CD4-positive, alpha-beta T cell treated with Interleukin-17A for 1 hour (primary cell): Measurements from ENCODE around the gene LHFPL2.

Experiments
- DNase-seq: peaks from one replicate; pipeline ENCODE4 v3.0.0-alpha.2; 2020

The LHFPL2 gene

GRCh38 chr5:78541086-78541654 lies 107.4 kb downstream of the LHFPL2 start:
- no peak for DNase-seq

DNA sequence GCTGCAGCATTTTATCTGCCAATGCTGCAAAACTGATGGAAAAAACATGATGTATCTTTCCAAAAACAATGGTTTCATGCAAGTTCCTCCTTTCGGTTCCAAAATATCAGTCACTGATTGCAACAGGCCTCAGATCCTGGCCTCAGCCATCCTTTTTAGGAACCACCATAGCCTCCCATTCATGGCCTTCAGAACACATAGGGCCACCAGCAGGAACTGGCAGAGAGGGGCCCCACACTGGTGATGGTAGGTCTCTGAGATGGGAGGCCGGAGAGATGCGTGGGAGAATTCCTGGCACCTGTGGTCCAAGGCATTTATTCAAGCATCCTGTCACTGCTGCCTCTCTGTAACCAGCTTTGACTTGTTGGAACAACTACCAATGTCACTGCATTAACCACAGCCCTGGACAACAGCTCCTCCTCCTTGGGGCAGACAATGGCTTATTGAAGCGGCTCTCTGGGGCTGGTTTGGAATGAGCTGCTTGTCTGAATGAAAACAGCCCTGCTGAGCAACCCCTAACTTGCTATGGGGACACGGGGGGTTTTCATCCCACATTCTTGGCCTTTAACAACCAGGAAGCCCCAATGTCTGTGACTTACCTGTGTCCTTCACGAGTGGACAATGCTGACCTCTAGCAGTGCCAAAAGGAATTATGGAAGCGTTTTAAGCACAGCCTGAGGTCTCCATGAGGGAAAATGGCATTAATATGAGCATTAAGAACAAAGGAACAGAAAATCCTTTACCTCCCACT lies 108.1 kb downstream of the LHFPL2 start:
- DNase-seq, result no peak

GRCh38 chr5:78538240-78538850 lies 110.2 kb downstream of the LHFPL2 start:
- no peak for DNase-seq

- no peak for DNase-seq
Observed at GRCh38 chr5:78537821-78538220, 110.8 kb downstream of the LHFPL2 start.

DNA sequence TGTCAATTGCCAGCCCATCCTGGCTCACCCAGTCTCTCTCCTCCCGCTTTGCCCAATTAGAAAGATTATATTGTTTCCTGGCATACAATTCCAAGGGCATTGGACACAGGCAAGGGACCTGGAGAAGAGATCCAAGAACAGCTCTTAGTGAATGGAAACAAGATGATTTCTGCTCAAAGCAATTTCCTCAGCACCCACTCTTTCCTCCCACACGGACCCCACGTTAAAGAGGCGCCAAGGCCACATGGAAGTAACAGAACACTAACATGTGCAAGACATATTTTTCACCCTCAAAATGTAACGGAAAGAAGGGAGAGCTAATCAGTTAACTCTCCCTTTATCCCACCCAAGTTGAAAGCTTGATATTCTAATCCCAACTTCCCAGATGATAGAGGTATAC lies 111.2 kb downstream of the LHFPL2 start:
- DNase-seq, result no peak

DNA sequence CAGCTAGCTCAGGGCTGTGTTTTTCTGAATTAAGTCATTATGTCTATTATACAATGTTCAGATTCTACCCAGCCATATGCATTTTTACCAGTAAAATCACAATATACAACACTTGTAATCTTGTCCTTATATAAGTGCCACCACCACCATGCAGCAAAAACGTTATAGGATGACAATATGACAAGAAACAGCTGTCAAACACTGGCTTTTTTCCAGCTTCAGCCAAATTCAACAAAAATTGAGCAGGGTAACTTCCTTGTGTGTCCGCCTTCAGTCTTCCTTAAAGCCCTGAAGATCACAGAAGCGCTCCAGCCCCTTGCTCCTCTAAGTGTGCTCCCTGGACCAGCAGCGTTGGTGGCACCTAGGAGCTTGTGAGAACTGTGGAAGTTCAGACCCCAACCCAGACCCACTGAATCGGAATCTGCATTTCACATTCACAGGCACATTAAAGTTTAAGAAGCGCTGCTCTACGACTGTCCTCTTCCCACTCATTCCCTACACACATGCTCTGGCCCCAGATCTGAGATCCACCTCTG lies 111.8 kb downstream of the LHFPL2 start:
- DNase-seq, result no peak

DNA sequence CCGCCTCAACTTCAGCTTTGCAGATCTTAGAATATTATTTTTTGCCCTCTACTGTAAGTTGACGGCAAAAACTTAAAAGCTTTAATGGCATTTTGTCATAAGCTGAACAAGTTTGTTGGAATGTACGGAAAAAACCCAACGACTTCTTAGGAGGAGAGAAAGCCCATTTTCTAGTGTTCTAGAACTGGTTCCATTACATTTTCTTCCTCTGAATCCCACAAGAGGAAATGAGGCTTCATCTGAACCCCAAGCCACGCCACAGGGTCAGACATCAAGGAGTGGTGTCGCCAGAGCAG lies 113.7 kb downstream of the LHFPL2 start:
- DNase-seq, result no peak

GRCh38 chr5:78534148-78534904 lies 114.2 kb downstream of the LHFPL2 start:
- DNase-seq, result no peak

GRCh38 chr5:78533356-78533755 lies 115.2 kb downstream of the LHFPL2 start:
- no peak for DNase-seq

GRCh38 chr5:78530342-78531096 lies 118.1 kb downstream of the LHFPL2 start:
- DNase-seq, result no peak

- DNase-seq, result no peak
Observed at GRCh38 chr5:78527925-78528324, 120.6 kb downstream of the LHFPL2 start.

GRCh38 chr5:78527054-78527859 lies 121.3 kb downstream of the LHFPL2 start:
- DNase-seq, result no peak

- DNase-seq, result no peak
Observed at GRCh38 chr5:78526049-78526525, 122.5 kb downstream of the LHFPL2 start.

- DNase-seq, result no peak
Observed at GRCh38 chr5:78523314-78524193, 125.0 kb downstream of the LHFPL2 start.

DNA sequence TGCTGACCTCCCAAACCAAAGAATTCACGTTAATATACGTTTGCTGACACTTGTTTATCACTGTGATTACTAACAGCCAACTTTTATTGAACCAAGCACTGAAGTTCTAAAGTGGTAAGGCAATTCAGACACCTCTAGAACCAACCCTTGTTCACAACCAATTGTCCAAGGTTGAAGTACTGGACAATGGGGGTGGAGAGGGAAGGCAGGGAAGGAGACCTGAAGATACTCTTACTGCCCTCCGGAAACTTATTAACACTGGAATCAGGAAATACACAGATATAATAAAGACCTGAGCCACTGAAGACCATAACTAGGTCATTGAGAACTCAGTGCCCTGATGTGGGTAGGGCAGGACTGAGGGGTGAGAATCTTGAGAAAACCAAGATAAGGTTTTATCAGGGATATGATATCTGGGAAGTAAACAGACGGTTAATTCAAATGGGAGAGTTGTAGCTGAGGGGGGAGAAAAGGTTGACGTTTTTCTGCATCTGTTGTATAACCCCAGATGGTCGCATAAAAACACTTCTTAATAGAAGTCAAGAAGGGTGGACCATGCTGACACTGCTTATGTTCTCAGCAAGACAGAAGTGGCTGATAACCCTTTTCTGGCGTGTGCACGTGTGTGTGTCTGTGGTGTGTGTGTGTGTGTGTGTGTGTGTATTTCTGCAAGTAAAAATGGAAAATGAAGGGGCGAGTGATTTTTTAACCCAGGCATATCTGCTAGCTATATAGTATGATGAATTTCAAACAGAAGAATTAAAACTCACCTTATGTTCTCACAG lies 125.9 kb downstream of the LHFPL2 start:
- DNase-seq, result no peak

DNA sequence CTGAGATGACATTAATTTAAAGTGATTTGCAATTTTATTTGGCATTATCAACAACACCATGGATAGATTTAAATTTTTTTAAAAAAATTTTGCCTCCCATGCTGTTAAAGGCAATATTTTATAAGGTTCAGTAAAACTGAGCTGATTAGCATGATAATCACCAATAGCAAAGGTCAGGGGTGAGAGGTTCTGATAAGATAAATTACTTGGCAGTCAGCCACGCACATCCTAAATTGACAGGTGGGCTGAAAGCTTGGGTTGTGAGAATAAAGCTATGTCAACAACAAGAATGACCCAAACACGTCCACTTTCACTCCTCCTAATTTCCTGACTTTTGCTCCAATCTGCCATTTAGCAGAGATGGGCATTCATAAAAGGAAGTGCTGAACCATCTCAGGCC lies 127.1 kb downstream of the LHFPL2 start:
- no peak for DNase-seq

DNA sequence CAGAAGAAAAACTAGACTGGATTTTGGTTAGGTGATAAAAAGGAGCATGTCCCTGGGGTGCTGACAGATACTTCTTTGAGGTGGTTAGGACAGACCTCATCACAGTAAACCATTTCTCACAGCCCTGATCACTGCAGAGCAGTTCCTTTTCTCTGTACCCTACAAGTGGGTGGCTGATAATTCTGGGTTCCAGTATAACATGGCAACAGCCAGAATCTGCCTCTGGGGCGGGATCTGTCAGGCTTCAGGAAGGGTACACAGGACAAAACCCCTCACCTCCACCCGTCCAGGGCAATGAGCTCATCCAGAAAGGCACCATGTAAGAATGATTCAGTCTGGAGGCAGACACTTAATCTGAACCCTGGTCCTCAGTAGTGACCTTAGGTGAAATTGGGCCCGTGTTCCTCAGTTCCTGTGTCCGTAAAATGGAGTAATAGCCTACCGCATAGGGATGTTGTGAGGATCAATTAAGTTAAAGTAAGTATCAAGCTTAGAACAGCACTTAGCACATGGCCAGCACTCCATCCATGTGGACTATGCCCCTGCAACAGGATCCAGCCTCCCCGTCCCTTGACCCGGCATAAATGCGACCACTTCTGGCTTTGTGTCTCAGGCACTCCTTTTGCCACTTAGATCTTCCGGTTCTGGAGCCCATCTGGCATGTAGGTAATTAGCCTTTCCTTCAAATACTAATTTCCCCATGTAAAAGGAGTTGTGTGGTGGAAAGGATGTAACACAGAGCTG lies 129.2 kb downstream of the LHFPL2 start:
- no peak for DNase-seq

- no peak for DNase-seq
Observed at GRCh38 chr5:78518365-78519197, 130.0 kb downstream of the LHFPL2 start.
